ENCODE measurements around the gene EPB41L3.

The EPB41L3 gene

GRCh38 chr18:5519448-5520298 lies 24.1 kb downstream of the EPB41L3 start:
- no peak for DNase-seq
- Histone ChIP-seq H3K4me3 (ENCODE audit: low read depth, low read length) (no peak overlapping the region), H3K36me3 (no peaks in the 10 kb centered on the region), H3K27ac (no peak overlapping the region), H3K27me3 (ENCODE audit: insufficient read depth, low read depth, severe bottlenecking) (no peaks in the 10 kb centered on the region), H3K9me3 (ENCODE audit: severe bottlenecking) (no peaks in the 10 kb centered on the region)
- no peak for TF ChIP-seq CTCF (IDR thresholded peaks at IDR 0.05; ENCODE audit: low read depth, low read length)

- no peak for TF ChIP-seq CTCF (IDR thresholded peaks at IDR 0.05; ENCODE audit: low read depth, low read length)
- H3K4me3 ChIP-seq (ENCODE audit: low read depth, low read length), result no peak overlapping the region
Observed at GRCh38 chr18:5518899-5519371, 24.9 kb downstream of the EPB41L3 start.

DNA sequence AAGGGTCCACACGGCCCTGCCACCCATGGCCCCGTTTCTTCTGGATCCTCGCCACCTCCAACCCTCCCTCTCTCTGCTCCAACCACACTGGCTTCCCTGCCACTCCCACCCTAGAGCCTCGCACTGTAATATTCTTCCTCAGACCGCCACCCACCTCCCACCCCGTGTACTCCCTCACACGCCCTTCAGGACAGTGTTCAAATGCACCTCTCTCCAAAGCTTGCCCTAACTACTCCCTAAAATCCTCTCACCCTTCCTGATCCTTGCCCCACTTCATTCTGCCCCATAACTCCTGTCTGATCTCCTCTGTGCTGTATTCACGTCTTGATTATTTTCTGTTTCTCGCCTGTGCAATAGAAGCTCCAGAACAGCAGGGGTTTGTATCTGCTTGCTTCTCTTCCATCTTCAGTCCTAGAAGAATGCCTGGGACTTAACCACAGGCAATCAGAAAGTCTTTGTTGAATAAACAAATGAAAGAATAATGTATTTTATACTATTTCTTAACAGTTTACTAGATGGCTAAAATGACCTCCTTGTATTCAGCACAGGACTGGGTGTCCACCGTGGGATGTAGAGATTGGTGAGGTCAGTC lies 25.5 kb downstream of the EPB41L3 start:
- H3K27me3 ChIP-seq (ENCODE audit: insufficient read depth, low read depth, severe bottlenecking), result no peaks in the 10 kb centered on the region
- no peak overlapping the region for H3K4me3 ChIP-seq (ENCODE audit: low read depth, low read length)
- no peaks in the 10 kb centered on the region for H3K36me3 ChIP-seq
- DNase-seq, result no peak
- TF ChIP-seq CTCF (IDR thresholded peaks at IDR 0.05; ENCODE audit: low read depth, low read length), result no peak
- H3K9me3 ChIP-seq (ENCODE audit: severe bottlenecking), result no peaks in the 10 kb centered on the region
- H3K27ac ChIP-seq, result no peak overlapping the region

More at GRCh38 chr18:5518899-5519371, 24.9 kb downstream of the EPB41L3 start:
- no peaks in the 10 kb centered on the region for H3K36me3 ChIP-seq
- no peak overlapping the region for H3K27ac ChIP-seq
- DNase-seq, result no peak
- H3K9me3 ChIP-seq (ENCODE audit: severe bottlenecking), result no peaks in the 10 kb centered on the region
- no peaks in the 10 kb centered on the region for H3K27me3 ChIP-seq (ENCODE audit: insufficient read depth, low read depth, severe bottlenecking)

DNA sequence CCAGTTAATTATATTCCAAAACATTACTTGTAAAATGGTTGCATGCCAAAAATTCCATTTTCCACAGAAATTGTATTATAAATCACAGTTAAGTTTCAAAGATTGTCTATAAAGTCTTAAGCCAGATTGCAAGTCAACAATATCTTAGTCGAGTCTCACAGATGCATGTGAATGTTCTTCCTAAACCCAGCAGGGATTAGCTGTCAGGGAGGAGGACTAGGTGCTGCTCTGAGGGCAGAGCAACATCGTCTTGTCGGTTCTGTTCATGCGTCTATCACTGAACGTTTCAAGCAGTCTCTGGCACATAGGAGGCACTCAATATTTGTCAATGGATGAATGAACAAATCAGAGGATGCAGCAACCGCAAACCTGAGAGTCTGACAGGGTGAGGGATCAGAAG lies 27.0 kb downstream of the EPB41L3 start:
- no peaks in the 10 kb centered on the region for H3K9me3 ChIP-seq (ENCODE audit: severe bottlenecking)
- DNase-seq, result peak; percentile 20
- TF ChIP-seq CTCF (IDR thresholded peaks at IDR 0.05; ENCODE audit: low read depth, low read length), result no peak

GRCh38 chr18:5515011-5515784 lies 28.6 kb downstream of the EPB41L3 start:
- Histone ChIP-seq H3K9me3 (ENCODE audit: severe bottlenecking) (no peaks in the 10 kb centered on the region), H3K4me3 (ENCODE audit: low read depth, low read length) (no peak overlapping the region), H3K27me3 (ENCODE audit: insufficient read depth, low read depth, severe bottlenecking) (no peaks in the 10 kb centered on the region), H3K27ac (peak overlapping the region; percentile 18), H3K36me3 (no peaks in the 10 kb centered on the region)
- peak; percentile 34 for DNase-seq
- no peak for TF ChIP-seq CTCF (IDR thresholded peaks at IDR 0.05; ENCODE audit: low read depth, low read length)

More for the DNA sequence above, 27.0 kb downstream of the EPB41L3 start:
- Histone ChIP-seq H3K36me3 (no peaks in the 10 kb centered on the region), H3K4me3 (ENCODE audit: low read depth, low read length) (no peak overlapping the region), H3K27ac (no peak overlapping the region), H3K27me3 (ENCODE audit: insufficient read depth, low read depth, severe bottlenecking) (no peaks in the 10 kb centered on the region)
